CD4-positive, alpha-beta T cell treated with Interferon gamma for 1 hour (primary cell): ENCODE results near the gene MYOZ2.
"Not testable (repeated sequence)": the region's sequence is repeated elsewhere in the genome, so short reads cannot be mapped to it uniquely, and the experiment has no call there.

Experiments
- DNase-seq: peaks from one replicate; pipeline ENCODE4 v3.0.0-alpha.2; 2020

The MYOZ2 gene

DNA sequence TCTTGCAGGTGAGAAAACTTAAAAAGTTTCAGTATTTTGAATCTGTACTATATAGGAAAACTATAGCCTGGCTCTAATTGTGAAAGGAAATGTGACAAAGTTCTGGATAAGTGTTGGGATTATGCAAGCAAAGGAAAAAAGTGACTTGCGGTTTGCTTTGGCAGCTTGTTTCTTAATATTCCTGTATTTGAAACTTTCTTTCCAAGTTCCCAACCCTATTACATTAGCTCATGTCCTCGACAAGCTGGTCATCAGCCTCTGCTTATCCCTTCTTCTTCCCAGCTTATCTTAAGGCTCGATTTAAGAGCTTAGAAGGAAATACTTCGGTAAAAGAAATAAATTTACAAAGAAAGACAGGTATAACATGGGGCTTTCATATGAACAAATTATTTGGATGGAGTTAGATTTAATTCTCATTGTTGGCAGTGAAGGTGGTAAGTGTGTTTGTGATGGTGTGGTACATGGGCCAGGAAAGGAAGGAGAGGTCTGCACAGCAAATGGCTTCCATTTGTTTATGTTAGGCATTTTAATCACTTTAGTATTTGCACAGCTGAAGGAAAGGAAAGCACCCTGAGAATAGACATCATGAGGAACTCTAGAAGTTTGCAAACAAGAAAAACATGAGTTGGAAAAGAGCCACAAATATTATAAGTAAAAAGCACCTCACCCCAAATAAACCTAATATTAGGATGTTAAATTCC lies 5.1 kb upstream of the MYOZ2 start:
- no peak for DNase-seq

- no peak for DNase-seq
These were observed 4.5 kb upstream of the MYOZ2 start for GRCh38 chr4:119131164-119131563.

- no peak for DNase-seq
These were observed 3.3 kb upstream of the MYOZ2 start for GRCh38 chr4:119132306-119132705.

DNA sequence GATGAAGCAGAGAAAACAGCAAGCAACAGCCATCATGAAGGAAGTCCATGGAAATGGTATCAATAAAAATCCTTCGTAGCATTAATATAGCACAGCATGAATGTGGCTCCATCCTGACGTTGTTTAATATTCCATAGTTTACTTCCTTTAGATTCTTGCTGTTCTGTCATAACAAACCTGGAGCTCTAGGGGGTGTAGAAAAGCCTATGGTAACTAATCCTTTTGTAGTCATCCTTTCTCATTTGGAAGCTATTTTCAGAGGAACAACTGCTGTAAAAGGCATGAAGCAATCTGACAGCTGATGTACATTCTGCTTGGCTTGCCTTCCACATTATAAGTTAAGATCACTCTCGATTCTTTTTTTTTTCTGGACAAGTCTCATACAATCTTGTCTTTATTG lies 914 bp downstream of the MYOZ2 start:
- DNase-seq: no peak

DNA sequence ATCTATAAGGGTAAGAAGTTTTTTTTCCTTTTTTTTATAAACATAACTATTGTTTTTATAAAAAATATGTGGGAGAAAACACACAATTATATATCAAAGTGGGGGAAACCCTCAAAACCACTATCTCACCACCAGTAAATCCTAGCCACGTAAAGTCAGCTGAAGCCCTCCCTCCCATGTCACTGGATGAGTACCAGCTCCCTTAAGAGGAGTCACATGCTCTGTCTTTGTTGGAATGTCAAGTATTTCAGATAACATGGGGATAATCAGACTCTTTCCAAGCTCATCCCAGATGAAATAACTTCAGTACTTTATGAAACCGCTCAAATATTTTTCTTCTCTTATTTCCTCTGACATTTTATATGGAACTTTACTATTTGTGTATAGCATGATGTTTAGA lies 2.4 kb downstream of the MYOZ2 start:
- no peak for DNase-seq

DNA sequence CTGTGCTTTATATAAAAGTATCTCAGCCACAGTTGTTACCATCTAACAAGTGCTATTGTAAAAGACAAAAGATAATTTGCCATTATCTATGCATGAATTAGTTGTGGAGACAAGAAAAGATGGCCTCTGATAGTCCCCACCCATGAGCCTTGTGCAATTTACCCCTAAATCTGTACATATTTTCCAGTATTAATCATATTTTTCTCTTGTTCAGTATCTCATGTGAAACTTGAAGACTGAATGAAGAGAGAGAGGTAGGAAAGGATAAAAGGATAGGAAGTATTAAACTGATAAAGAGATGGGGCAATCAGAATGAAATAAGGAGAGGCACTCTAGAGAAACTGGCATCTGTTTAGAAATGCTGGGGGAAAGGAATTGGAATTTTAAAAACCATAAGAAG lies 3.7 kb downstream of the MYOZ2 start:
- no peak for DNase-seq

GRCh38 chr4:119139822-119140252 lies 4.2 kb downstream of the MYOZ2 start:
- no peak for DNase-seq

DNA sequence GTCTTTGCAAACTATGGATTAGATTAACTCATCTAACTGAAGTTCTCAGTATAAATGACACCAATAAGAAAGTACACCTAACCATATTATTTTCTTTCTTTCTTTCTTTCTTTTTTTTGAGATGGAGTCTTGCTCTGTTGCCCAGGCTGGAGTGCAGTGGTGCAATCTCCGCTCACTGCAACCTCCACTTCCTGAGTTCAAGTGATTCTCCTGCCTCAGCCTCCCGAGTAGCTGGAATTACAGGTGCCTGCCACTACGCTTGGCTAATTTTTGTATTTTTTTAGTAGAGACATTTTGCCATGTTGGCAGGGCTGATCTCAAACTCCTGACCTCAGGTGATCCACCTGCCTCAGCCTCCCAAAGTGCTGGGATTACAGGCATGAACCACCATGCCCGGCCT lies 5.7 kb downstream of the MYOZ2 start:
- DNase-seq: not testable (repeated sequence)

DNA sequence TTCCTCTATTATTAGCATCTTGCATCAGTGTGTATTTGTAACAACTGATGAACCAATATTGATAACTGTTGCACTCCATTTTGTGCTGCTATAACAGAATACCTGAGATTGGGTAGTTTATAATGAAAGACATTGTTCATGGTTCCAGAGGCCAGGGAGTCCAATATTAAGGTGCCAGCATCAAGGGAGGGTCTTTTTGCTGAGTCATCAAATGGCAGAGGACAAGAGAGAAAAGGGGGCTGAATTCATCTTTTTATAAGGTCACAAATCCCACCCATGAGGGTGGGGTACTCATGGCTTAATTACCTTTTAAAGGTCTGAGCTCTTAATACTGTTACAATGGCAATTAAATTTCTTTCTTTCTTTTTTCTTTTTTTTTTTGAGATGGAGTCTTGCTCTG lies 7.2 kb downstream of the MYOZ2 start:
- DNase-seq: no peak

DNA sequence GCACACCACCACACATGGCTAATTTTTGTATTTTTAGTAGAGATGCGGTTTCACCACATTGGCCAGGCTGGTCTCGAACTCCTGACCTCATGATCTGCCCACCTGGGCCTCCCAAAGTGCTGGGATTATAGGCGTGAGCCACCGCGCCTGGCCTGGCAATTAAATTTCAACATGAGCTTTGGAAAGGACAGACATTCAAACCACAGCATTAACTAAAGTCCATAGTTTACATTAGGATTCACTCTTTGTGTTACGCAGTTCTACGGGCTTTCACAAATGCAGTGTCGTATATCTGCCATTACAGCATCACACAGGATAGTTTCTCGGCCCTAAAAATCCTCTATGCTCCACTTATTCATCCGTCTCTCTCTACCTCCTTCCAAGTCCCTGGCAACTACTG lies 7.7 kb downstream of the MYOZ2 start:
- DNase-seq: not testable (repeated sequence)

DNA sequence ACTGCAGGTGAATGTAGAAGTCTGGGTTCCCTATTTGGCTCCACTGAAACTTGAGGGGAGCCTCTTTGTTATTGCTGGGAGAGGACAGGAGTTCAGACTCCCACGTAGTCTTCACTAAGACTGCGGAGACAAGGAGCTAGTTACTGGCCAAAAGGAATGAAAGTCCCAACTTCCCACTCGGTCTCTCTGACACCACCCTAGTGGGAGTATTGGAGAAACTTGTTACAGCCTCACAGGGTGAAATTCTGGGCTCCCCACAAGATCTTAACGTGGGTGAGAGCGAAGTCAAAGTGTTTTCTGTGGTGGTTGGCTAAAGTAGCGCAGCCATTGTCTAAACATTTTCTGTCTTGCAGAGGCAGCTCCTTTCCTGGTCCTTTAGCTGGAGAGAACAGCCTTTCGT lies 13.5 kb downstream of the MYOZ2 start:
- no peak for DNase-seq

- no peak for DNase-seq
These were observed 15.5 kb downstream of the MYOZ2 start for GRCh38 chr4:119151161-119151560.

DNA sequence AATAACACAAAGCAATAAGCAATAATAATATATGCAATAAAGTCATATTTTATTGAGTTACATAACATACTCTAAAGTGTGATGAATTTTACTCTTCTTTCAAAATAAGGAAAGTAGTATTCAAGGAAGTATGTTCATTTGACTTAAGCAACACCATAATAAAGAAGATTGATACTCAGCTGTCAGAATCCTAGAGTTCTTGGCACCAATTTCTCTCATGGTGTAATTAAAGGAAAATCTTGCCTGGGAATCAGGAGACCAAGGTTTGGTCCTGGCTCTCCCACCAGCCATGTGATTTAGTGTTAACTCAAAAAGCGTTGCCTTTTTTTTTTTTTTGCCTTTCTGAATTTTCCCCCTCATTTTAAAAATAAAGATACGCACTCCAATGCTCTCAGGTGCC lies 17.1 kb downstream of the MYOZ2 start:
- DNase-seq: no peak

DNA sequence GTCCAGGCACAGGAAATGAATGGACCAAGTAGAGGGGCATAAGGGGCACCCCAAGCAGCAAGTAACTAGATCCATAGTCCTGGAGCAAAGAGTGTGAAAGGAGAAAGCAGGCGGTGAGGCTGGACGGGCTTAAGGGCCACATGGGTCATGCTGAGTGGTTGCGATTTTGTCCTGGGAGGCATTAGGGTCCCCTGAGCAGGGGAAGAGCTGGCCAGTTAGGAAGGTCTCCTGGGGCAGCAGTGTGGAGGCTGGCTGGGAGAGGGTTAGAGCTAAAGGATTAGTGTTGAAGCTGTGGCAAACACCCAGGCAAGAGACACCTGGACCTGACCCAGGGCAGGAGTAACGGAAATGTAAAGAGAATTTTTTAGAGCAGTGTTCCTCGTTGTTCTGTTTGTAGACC lies 26.5 kb downstream of the MYOZ2 start:
- no peak for DNase-seq

GRCh38 chr4:119165767-119166166 lies 30.1 kb downstream of the MYOZ2 start:
- no peak for DNase-seq

DNA sequence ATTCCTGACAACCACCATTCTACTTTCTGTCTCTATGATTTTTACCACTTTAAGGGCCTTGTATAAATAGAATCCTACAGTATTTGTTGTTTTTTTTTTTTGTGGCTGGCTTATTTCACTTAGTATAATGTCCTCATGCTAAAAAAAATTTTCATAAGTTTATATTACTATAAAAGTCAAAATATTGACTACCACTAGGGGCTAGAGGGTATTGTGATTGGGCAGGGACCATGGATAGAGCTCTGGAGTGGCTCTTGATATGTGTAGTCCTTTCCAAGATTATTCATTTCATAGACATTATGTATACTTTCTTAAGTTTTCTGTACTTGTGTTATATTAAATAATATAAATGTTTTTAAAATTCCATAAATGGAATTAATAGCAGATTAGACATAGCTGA lies 34.6 kb downstream of the MYOZ2 start:
- no peak for DNase-seq

DNA sequence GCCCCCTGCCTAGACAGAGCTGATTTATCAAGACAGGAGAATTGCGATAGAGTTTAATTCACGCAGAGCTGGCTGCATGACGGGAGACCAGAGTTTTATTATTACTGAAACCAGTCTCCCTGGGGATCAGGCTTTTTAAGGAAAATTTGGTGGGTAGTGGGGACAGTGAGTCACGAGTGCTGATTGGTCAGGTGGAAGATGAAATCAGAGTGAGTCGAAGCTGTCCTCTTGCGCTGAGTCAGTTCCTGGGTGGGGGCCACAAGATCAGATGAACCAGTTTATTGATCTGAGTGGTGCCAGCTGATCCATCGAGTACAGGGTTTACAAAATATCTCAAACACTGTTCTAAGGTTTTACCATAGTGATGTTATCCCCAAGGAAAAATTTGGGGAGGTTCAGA lies 36.6 kb downstream of the MYOZ2 start:
- no peak for DNase-seq

DNA sequence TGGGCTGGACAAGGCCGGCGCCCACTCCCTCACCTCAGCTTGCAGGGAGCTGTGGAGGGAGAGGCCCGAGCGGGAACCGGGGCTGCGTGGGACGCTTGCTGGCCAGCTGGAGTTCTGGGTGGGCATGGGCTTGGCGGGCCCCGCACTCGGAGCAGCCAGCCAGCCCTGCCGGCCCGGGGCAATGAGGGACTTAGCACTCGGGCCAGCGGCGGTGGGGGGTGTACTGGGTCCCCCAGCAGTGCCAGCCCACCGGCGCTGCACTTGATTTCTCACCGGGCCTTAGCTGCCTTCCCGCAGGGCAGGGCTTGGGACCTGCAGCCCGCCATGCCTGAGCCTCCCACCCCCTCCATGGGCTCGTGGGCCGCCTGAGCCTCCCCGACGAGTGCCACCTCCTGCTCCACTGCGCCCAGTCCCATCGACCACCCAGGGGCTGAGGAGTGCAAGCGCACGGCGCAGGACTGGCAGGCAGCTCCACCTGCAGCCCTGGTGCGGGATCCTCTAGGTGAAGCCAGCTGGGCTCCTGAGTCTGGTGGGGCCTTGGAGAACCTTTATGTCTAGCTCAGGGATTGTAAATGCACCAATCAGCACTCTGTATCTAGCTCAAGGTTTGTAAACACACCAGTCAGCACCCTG lies 38.2 kb downstream of the MYOZ2 start:
- DNase-seq: not testable (repeated sequence)

GRCh38 chr4:119179011-119179410 lies 43.4 kb downstream of the MYOZ2 start:
- no peak for DNase-seq

DNA sequence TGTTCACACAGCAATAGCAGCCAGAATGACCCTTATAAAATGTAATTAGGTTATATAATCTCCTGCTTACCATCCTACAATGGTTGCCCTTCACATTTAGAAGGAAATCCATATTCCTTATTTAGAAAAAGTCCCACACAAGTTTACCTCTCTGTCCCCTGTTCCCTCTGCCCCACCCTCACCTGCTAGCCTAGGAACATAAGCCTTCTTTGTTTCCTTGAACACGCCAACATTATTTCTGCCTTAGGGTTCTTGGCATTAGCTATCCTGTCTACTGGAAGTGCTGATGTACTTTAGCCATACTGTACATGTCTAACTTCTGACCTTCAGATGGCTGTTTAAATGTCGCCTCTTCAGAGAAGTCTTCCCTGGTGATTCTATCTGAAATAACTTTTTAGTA lies 48.5 kb downstream of the MYOZ2 start:
- DNase-seq: no peak

DNA sequence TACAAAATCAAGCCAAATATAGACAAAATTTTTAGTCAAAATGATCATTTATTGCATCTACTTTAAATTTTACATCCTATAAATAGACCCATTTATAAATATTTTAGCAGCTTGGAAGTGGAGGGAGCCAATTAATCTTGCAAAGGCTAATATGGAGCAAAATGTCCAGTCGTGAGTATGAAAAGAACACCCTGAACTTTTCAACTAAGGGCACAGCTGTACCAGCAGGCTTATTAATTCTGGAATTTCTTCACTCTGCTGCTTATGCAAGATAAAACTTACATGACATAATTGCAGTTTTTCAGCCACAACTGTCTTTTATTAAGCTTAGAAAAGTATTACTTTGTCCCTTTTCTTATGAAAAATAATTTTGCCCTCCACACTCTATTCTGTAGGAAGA lies 54.0 kb downstream of the MYOZ2 start:
- DNase-seq: no peak

DNA sequence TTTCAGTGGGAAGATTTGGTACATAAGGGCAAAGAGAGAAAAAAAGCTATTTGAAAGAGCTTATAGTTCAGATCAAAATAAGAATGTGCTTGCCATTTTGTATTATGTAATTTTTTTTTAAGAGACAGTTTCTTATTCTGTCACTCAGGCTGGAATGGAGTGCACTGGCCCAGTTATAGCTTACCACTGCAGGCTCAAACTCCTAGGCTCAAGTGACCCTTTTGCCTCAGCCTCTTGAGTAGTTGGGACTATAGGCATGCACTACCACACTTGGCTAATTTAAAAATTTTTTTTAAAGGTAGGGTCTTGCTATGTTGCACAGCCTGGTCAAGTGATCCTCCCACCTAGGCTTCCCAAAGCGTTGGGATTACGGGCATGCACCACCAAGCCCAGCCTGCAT lies 54.7 kb downstream of the MYOZ2 start:
- DNase-seq: no peak

DNA sequence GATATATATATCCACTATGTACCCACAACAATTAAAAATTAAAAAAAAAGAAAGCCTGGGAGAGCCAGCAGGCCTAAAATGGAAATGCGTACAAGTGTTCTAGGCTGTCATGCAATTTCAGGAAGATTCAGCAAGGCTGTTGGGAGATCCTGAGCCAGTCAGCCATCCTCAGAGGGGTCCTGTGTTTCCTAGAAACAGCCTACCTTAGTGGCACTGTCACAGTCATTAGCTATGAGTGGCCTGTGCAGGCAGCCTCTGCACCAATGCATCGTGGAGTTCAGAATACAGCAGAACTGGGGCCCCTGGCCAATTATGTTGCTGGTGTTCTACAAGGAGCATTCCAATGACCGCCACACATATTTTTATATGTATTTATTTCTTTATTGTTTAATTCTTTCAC lies 55.9 kb downstream of the MYOZ2 start:
- no peak for DNase-seq

DNA sequence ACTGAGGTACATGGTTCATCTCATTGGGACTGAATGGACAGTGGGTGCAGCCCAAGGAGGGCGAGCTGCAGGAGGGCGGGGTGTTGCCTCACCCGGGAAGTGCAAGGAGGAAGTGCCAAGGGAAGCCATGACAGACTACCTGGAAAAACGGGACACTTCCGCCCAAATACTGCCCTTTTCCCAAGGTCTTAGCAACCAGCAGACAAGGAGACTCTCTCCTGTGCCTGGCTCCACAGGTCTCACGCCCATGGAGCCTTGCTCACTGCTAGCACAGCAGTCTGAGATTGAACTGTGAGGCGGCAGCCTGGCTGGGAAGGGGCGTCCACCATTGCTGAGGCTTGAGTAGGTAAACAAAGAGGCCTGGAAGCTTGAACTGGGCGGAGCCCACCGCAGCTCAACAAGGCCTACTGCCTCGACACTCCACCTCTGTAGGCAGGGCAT lies 62.2 kb downstream of the MYOZ2 start:
- no peak for DNase-seq

DNA sequence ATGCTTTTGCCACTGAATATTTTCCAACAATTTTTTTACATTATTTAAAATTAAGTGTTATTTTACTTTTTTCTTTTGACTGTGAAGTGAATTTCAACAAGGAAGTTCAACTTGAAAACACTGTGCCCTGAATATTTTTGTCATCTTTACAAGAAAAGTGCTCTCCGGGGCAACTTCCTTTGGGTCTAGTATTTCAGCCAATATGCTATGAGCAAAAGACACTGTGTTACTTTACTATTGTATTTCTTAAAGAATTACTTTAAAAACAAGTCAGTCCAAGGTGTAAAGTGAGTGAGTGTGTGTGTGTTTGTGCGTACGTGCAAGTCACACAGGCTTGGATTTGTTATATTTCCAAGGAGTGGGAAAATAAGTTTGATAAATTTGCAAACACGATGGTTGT lies 69.3 kb downstream of the MYOZ2 start:
- no peak for DNase-seq
